T-helper 17 cell (primary cell): ENCODE results near the gene TSGA10IP. TPM values are rescaled to one million over a fixed set of nuclear protein-coding genes. Genes with fewer than 3 reads are reported as not detected.

Experiments used
- ATAC-seq: fragments of 150-1000 bp; cut with Tn5 transposase; 2 replicates; pipeline ENCODE4 v1.10.0; 2021; ENCODE audit warnings: mild to moderate bottlenecking, moderate library complexity
- DNase-seq, 3 donors: peaks; one replicate each; pipeline versions ENCODE4 v3.0.0 to v3.0.0-alpha.2; 2020 to 2021
- H3K9me3 ChIP-seq: one replicate; pipeline ENCODE4 v1.7.0; 2013; ENCODE audit warnings: low read length, mild to moderate bottlenecking; ENCODE audit not compliant: control insufficient read depth, poor library complexity, severe bottlenecking
- H3K27ac Mint-ChIP-seq: one replicate; pipeline ENCODE4 v1.8.0; 2022; ENCODE audit warnings: mild to moderate bottlenecking, moderate library complexity, mixed read lengths
- H3K27me3 Mint-ChIP-seq: one replicate; pipeline ENCODE4 v1.8.0; 2022; ENCODE audit warnings: mixed read lengths
- H3K36me3 Mint-ChIP-seq: one replicate; pipeline ENCODE4 v1.8.0; 2022; ENCODE audit warnings: low read depth, mixed read lengths
- H3K4me1 Mint-ChIP-seq: one replicate; pipeline ENCODE4 v1.8.0; 2022; ENCODE audit warnings: mild to moderate bottlenecking, mixed read lengths
- H3K4me3 Mint-ChIP-seq: one replicate; pipeline ENCODE4 v1.8.0; 2022; ENCODE audit warnings: mild to moderate bottlenecking, moderate library complexity, mixed read lengths
- total RNA-seq, 4 donors: library from RNA in 2 of 4; stranded (reverse) in 2 of 4; gene quantifications; one replicate each; pipeline ENCODE4 v1.2.3 and lab custom pipeline; 2022 to 2026

TSGA10IP gene
- total RNA-seq, 2 donors from 2014 or later, result not detected

- Mint-ChIP-seq H3K27me3 (no peaks in the 10 kb centered on the region), H3K4me1 (peaks cover 36% of the 10 kb centered on the region), H3K27ac (peak within 1 kb of the TSS; percentile 99), H3K36me3 (peaks cover 12% of the 10 kb centered on the region), H3K4me3 (peak within 1 kb of the TSS; percentile 99)
- no peaks in the 10 kb centered on the region for H3K9me3 ChIP-seq
- DNase-seq, result peak; percentile 74 to 88 (median 86)
- peak; percentile 83 for ATAC-seq
Measured at GRCh38 chr11:66001942-66002647, 56.8 kb downstream of the TSGA10IP start, which contains the start of the genes BANF1 and EIF1AD. TSS of gene BANF1 (plus strand) at chr11:66002503. CDS start at chr11:66003251, 748 bp downstream. TSS of gene EIF1AD (minus strand) at chr11:66002157. CDS start at chr11:66000389, 1,768 bp downstream.

- Mint-ChIP-seq H3K4me1 (peaks cover 31% of the 10 kb centered on the region), H3K27ac (peak overlapping the region; percentile 99), H3K27me3 (no peaks in the 10 kb centered on the region), H3K36me3 (peaks cover 9% of the 10 kb centered on the region), H3K4me3 (peak overlapping the region; percentile 99)
- DNase-seq (peak; percentile 59 to 77 (median 73)), ATAC-seq (peak; percentile 77)
- H3K9me3 ChIP-seq, result no peaks in the 10 kb centered on the region
Measured at GRCh38 chr11:66002648-66003225, 57.5 kb downstream of the TSGA10IP start.

GRCh38 chr11:66003291-66003690 is 58.0 kb downstream of the TSGA10IP start:
- H3K9me3 ChIP-seq, result no peaks in the 10 kb centered on the region
- Mint-ChIP-seq H3K4me1 (peaks cover 29% of the 10 kb centered on the region), H3K36me3 (peaks cover 6% of the 10 kb centered on the region), H3K27me3 (no peaks in the 10 kb centered on the region), H3K27ac (peak overlapping the region; percentile 99), H3K4me3 (peak overlapping the region; percentile 99)
- DNase-seq (no peak), ATAC-seq (no peak)

GRCh38 chr11:66004186-66004585 is 58.9 kb downstream of the TSGA10IP start:
- peaks cover 25% of the 10 kb centered on the region for H3K4me1 Mint-ChIP-seq

GRCh38 chr11:66006134-66006890 is 61.0 kb downstream of the TSGA10IP start:
- H3K27me3 Mint-ChIP-seq, result peaks cover 5% of the 10 kb centered on the region
- H3K4me1 Mint-ChIP-seq, result peaks cover 20% of the 10 kb centered on the region
- no peak for DNase-seq
- no peak overlapping the region for H3K27ac Mint-ChIP-seq
- H3K36me3 Mint-ChIP-seq, result peaks cover 5% of the 10 kb centered on the region
- H3K9me3 ChIP-seq, result no peaks in the 10 kb centered on the region
- H3K4me3 Mint-ChIP-seq, result no peak overlapping the region
- no peak for ATAC-seq

More at GRCh38 chr11:66004186-66004585, 58.9 kb downstream of the TSGA10IP start:
- H3K27ac Mint-ChIP-seq, result no peak overlapping the region
- DNase-seq, result no peak
- H3K36me3 Mint-ChIP-seq, result peaks cover 5% of the 10 kb centered on the region
- no peaks in the 10 kb centered on the region for H3K27me3 Mint-ChIP-seq
- H3K4me3 Mint-ChIP-seq, result peak overlapping the region; percentile 50
- no peaks in the 10 kb centered on the region for H3K9me3 ChIP-seq
- no peak for ATAC-seq

GRCh38 chr11:66006891-66007176 is 61.6 kb downstream of the TSGA10IP start:
- peaks cover 5% of the 10 kb centered on the region for H3K27me3 Mint-ChIP-seq
- no peaks in the 10 kb centered on the region for H3K9me3 ChIP-seq
- peaks cover 17% of the 10 kb centered on the region for H3K4me1 Mint-ChIP-seq
- DNase-seq (no peak), ATAC-seq (no peak)
- no peak overlapping the region for H3K27ac Mint-ChIP-seq
- H3K4me3 Mint-ChIP-seq, result no peak overlapping the region
- H3K36me3 Mint-ChIP-seq, result peaks cover 3% of the 10 kb centered on the region

GRCh38 chr11:66007201-66007634 is 61.9 kb downstream of the TSGA10IP start:
- Mint-ChIP-seq H3K4me1 (peaks cover 15% of the 10 kb centered on the region), H3K27ac (peak overlapping the region; percentile 9), H3K27me3 (peaks cover 5% of the 10 kb centered on the region), H3K36me3 (no peaks in the 10 kb centered on the region), H3K4me3 (no peak overlapping the region)
- no peaks in the 10 kb centered on the region for H3K9me3 ChIP-seq
- no peak for DNase-seq
- ATAC-seq, result no peak

GRCh38 chr11:66008095-66008467 is 62.8 kb downstream of the TSGA10IP start:
- H3K27ac Mint-ChIP-seq, result peak overlapping the region; percentile 9

GRCh38 chr11:66008468-66009101 is 63.3 kb downstream of the TSGA10IP start:
- Mint-ChIP-seq H3K27ac (no peak overlapping the region), H3K36me3 (no peaks in the 10 kb centered on the region), H3K4me3 (no peak overlapping the region), H3K27me3 (peaks cover 12% of the 10 kb centered on the region), H3K4me1 (peaks cover 5% of the 10 kb centered on the region)
- ATAC-seq (no peak), DNase-seq (no peak)
- H3K9me3 ChIP-seq, result no peaks in the 10 kb centered on the region

More at GRCh38 chr11:66008095-66008467, 62.8 kb downstream of the TSGA10IP start:
- H3K9me3 ChIP-seq, result no peaks in the 10 kb centered on the region
- DNase-seq (no peak), ATAC-seq (no peak)
- H3K4me1 Mint-ChIP-seq, result peaks cover 8% of the 10 kb centered on the region
- H3K27me3 Mint-ChIP-seq, result peaks cover 7% of the 10 kb centered on the region
- H3K36me3 Mint-ChIP-seq, result no peaks in the 10 kb centered on the region
- no peak overlapping the region for H3K4me3 Mint-ChIP-seq

Other genes starting within 250 kb of the TSGA10IP start
- gene KAT5, start 233.2 kb upstream of the TSGA10IP start, total RNA-seq, result 100 to 1,000 TPM; 120 to 123 TPM
- gene RNASEH2C, start 224.7 kb upstream of the TSGA10IP start, total RNA-seq, result 10 to 100 TPM; 30.8 to 34.3 TPM
- 10 to 100 TPM; 12.5 to 17.4 TPM for gene AP5B1, start 164.5 kb upstream of the TSGA10IP start, total RNA-seq
- under 1 TPM in 1 of 2 donors, not detected in 1; 0.39 TPM for gene OVOL1, start 158.4 kb upstream of the TSGA10IP start, total RNA-seq
- under 1 TPM; 0.27 to 0.34 TPM for gene SNX32, start 111.5 kb upstream of the TSGA10IP start, total RNA-seq
- 100 to 1,000 TPM; 642 to 738 TPM for gene CFL1, start 87.3 kb upstream of the TSGA10IP start, total RNA-seq
- gene MUS81, start 85.0 kb upstream of the TSGA10IP start, total RNA-seq, result 10 to 100 TPM; 44.9 to 55.0 TPM
- gene EFEMP2, start 72.7 kb upstream of the TSGA10IP start, total RNA-seq, result 1 to 10 TPM; 5.1 to 8.0 TPM
- 10 to 100 TPM; 19.7 to 52.7 TPM for gene CTSW, start 65.6 kb upstream of the TSGA10IP start, total RNA-seq
- 10 to 100 TPM; 27.7 to 30.4 TPM for gene FIBP, start 57.0 kb upstream of the TSGA10IP start, total RNA-seq
- gene CCDC85B, start 54.8 kb upstream of the TSGA10IP start, total RNA-seq, result 10 to 100 TPM; 27.4 to 28.0 TPM
- gene FOSL1, start 45.1 kb upstream of the TSGA10IP start, total RNA-seq, result 1 to 10 TPM; 3.7 to 8.5 TPM
- gene C11orf68, start 26.4 kb upstream of the TSGA10IP start, total RNA-seq, result 10 to 100 TPM; 14.1 to 18.1 TPM
- gene DRAP1, start 26.1 kb upstream of the TSGA10IP start, total RNA-seq, result 10 to 100 TPM; 63.1 to 65.7 TPM
- gene SART1, start 16.3 kb downstream of the TSGA10IP start, total RNA-seq, result 10 to 100 TPM; 74.2 to 80.9 TPM
- 100 to 1,000 TPM in 1 of 2 donors, 10 to 100 TPM in 1; 85.2 to 100 TPM for gene EIF1AD, start 56.7 kb downstream of the TSGA10IP start, total RNA-seq
- 10 to 100 TPM; 47.5 to 58.0 TPM for gene BANF1, start 57.0 kb downstream of the TSGA10IP start, total RNA-seq
- not detected for gene CST6, start 66.5 kb downstream of the TSGA10IP start, total RNA-seq
- gene CATSPER1, start 81.0 kb downstream of the TSGA10IP start, total RNA-seq, result not detected
- gene GAL3ST3, start 103.7 kb downstream of the TSGA10IP start, total RNA-seq, result not detected
- 100 to 1,000 TPM; 187 to 208 TPM for gene SF3B2, start 106.9 kb downstream of the TSGA10IP start, total RNA-seq
- 100 to 1,000 TPM; 215 to 227 TPM for gene PACS1, start 124.8 kb downstream of the TSGA10IP start, total RNA-seq